AG09309 (cell line): Measurements from ENCODE around the gene FOS.
A peak's percentile ranks its signal among the peaks of the same experiment; 100 is the strongest.
"Not testable (repeated sequence)": the region's sequence is repeated elsewhere in the genome, so short reads cannot be mapped to it uniquely, and the experiment has no call there.

Experiments used
- DNase-seq: peaks from one replicate; pipeline ENCODE4 v3.0.0-alpha.2; 2010; ENCODE audit warnings: low read depth
- H3K4me3 ChIP-seq: 2 replicates; pipeline ENCODE4 v1.5.1; 2011; ENCODE audit warnings: mild to moderate bottlenecking, low read depth, low read length, moderate library complexity; ENCODE audit not compliant: control insufficient read depth
- TF ChIP-seq, protein P1 (sequence below): IDR thresholded peaks from 2 replicates; pipeline ENCODE4 v1.5.1; 2011; ENCODE audit warnings: mild to moderate bottlenecking, low read depth, low read length, inconsistent platforms; ENCODE audit not compliant: insufficient read depth, control insufficient read depth; ENCODE audit errors: missing control alignments

The FOS gene

DNA sequence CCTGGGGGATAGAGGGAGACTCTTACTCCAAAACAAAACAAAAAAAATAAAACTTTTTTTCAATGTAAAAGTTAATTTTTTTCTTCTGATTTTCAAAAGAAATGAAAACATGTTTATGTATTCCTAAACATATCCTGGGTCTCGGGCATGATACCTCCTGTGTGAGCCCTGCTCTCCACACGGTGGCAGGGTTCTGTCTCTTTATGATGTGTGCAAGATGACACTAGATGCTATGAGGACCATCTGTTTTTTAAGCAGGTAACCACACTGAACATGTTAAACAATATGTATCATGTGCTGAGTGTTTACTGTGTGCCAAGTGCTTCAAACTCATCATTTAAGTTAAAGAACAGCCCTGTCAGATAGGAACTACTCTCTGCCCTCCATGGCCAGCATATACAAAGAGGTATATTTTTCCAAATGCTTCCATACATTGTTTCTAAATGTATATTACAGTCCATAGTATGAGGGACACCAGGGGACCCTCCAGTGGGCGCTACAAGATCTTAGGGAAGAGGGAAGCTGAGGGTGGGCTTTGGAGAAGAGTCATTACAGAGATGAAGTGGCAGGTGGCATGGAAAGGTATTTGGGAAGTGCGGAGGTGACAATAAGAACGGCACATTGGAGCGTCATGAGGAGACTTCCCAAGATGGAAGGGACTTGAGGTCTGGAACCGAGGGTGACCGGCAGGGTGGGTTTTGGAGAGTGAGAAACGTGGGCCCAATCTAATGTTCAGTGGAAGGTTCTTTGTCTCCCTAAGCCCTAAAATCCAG, 28.5 kb downstream of the FOS start:
- TF ChIP-seq, protein P1, sequence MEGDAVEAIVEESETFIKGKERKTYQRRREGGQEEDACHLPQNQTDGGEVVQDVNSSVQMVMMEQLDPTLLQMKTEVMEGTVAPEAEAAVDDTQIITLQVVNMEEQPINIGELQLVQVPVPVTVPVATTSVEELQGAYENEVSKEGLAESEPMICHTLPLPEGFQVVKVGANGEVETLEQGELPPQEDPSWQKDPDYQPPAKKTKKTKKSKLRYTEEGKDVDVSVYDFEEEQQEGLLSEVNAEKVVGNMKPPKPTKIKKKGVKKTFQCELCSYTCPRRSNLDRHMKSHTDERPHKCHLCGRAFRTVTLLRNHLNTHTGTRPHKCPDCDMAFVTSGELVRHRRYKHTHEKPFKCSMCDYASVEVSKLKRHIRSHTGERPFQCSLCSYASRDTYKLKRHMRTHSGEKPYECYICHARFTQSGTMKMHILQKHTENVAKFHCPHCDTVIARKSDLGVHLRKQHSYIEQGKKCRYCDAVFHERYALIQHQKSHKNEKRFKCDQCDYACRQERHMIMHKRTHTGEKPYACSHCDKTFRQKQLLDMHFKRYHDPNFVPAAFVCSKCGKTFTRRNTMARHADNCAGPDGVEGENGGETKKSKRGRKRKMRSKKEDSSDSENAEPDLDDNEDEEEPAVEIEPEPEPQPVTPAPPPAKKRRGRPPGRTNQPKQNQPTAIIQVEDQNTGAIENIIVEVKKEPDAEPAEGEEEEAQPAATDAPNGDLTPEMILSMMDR: peak; percentile 41
- DNase-seq: no peak
- no peak overlapping the region for H3K4me3 ChIP-seq

DNA sequence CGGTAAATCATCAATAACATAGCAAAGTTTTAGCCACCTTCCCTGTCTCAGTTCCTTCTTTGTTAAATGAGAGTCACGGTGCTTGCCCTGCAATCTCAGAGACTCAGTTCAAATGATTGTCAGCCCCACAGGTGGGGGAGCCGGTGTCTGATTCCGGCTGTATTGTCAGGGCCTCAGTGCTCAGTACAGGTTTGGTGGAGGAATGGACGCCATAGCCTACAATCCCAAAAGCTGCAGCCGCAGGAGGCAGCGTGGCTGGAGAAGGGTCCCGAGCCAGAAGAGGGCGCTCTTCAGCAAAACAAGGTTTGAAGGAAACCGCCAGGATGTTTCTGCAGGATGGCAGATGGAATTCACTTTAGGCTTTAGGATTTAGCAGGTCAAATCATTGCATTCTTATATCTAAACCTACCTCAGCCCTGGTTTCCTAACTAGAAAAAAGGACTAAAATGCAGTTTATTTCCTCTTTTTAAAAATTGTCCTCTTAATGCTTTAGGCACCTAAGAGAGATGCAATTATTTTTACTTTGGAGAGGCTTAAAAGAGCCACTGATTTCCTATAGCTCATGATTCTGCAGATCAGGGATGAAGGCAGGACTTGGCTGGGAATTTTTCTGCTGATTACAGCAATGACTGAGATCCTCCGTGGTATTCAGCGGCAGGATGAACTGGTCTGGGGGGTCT, 29.2 kb downstream of the FOS start:
- TF ChIP-seq, protein P1: peak; percentile 97
- H3K4me3 ChIP-seq: no peak overlapping the region
- no peak for DNase-seq

DNA sequence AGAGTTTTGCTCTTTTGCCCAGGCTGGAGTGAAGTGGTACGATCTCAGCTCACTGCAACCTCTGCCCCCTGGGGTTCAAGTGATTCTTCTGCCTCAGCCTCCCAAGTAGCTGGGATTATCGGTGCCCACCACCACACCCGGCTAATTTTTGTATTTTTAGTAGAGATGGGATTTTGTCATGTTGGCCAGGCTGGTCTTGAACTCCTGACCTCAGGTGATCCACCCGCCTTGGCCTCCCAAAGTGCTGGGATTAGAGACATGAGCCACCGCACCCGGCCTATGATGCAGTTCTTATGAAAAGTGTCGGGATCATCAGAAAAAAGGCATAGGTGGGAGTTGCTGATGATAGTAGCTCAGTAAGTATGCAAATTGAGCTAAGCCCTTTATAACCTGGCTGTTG, 30.4 kb downstream of the FOS start:
- not testable (repeated sequence) for DNase-seq, H3K4me3 ChIP-seq

DNA sequence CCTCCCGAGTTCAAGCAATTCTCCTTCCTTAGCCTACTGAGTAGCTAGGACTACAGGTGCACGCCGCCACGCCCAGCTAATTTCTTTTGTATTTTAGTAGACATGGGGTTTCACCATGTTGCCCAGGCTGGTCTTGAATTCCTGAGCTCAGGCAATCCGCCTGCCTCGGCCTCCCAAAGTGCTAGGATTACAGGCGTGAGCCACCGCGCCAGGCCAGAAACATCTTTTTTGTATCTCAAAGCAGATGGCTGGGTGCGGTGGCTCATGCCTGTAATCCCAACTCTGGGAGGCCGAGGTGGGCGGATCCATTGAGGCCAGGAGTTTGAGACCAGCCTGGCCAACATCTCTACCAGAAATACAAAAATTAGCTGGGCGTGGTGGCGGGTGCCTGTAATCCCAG, 30.9 kb downstream of the FOS start:
- not testable (repeated sequence) for H3K4me3 ChIP-seq

DNA sequence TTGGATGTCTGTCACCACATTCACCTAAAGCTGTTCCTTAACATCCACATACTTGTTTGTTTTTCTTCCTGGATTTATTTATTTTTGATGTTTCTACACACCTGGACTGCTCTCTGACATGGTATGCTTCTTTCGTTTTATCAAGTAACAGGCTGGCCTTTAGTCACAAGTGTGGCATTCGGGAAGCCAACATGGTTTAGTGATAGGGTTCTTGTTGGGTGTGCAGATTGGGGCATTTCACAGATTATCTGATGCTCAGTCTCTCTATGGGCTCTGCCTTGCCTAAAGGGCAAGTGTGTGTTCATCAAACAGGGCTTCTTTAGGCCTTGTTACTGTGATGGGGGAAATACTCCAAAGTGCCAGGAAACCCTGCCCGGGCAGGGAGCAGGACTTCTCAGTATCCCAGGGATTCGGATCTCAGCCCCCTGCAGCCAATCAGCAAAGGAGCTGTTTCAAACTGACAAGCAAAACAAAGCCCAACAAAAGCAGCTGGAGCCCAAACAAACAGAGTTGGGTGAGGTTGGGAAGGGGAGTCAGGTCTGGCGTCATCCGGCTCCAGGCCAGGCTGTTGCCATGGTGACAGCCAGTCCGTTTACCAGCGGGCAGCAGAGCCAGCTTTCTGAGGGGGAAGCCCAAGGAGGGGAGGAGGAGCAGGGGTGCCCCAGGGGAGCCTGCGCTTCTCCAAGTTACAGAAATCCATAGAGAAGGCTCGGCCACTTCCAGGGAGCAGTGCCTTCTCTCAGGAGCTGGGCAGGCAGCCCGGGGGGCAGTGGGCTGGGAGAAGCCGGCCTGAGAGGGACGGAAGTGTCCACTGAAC, 31.9 kb downstream of the FOS start:
- DNase-seq: no peak

More for the DNA sequence above, 30.9 kb downstream of the FOS start:
- not testable (repeated sequence) for DNase-seq

DNA sequence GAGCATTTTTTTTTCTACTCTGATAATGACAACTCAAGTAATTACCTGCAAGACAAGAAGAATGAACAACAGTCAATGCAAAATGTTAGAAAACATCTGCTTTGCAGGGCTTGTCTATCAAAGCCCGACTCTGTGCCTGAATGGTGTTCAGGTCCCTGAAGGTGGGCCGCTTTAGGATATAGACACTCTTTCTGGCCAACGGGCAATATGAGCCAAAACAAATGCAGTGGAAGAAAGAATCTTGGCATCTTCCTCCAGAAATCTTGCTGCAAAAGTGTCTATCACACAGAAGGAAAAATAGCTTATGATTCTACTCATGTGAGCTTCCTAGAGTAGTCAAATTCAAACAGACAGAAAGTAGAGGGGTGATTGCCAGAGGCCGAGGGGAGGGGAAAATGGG, 32.7 kb downstream of the FOS start:
- TF ChIP-seq, protein P1: no peak
- DNase-seq: no peak
- H3K4me3 ChIP-seq: no peak overlapping the region

More for the DNA sequence above, 31.9 kb downstream of the FOS start:
- TF ChIP-seq, protein P1: no peak
- no peak overlapping the region for H3K4me3 ChIP-seq

DNA sequence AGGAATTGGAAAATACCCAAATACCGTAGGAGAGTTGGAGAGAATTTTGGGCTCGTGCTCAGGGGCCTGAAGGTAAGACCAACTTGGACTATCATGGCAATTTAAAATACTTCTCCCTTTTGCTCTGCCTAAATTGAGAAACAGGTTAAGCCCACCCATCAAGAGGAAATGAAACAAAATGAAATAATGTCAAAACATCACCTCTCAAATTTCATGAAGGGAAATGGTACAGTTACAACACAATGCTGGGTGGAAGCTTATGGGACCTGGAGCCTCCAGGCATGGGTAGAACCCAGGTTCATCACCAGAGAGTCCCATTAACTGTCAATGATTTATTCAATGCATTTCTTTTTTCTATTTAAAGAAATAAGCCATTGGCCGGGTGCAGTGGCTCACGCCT, 33.7 kb downstream of the FOS start:
- no peak overlapping the region for H3K4me3 ChIP-seq
- DNase-seq: no peak
- TF ChIP-seq, protein P1: no peak
